HCT116 (cell line): ENCODE results near the gene WWP2. TPM values are rescaled to one million over a fixed set of nuclear protein-coding genes. Genes with fewer than 3 reads are reported as not detected.

Experiments
- ATAC-seq: fragments of 200-7000 bp; cut with Tn5 transposase; 2 replicates; pipeline ENCODE4 v1.9.1; 2020; ENCODE audit warnings: mild to moderate bottlenecking, moderate library complexity
- BruUV-seq: library from RNA; stranded (reverse); fragments of 400-500 nt; replicated peaks from 2 replicates; lab custom pipeline; 2021; lab: Mats Ljungman, UMichigan
- CTCF ChIA-PET: fragments of 300-600 bp; sonication (Branson Sonifier 250); formaldehyde crosslinking; loops from one replicate; lab custom pipeline; 2021; ENCODE audit warnings: antibody characterized with exemption; lab: Charles Lee
- POLR2A ChIA-PET: fragments of 300-600, 350-600 bp; sonication (Branson Sonifier 250); formaldehyde crosslinking; loops from one replicate; lab custom pipeline; 2021; ENCODE audit warnings: antibody characterized with exemption; lab: Charles Lee
- RAD21 ChIA-PET, 2 experiments: fragments of 300-600 bp; sonication (Branson Sonifier 250); formaldehyde crosslinking; loops; one replicate each; lab custom pipeline; 2023; ENCODE audit warnings: low total read pairs in 2 of 2; ENCODE audit not compliant: uncharacterized antibody in 2 of 2, unreplicated experiment in 2 of 2, low non-redundant PET in 1 of 2; lab: Charles Lee
- DNase-seq: peaks from one replicate; pipeline ENCODE4 v3.0.0-alpha.2; 2010; ENCODE audit warnings: low read depth, low spot score
- H2AFZ ChIP-seq: fragments of 200-600 bp; shearing (Covaris generic), sonication (generic); 2 replicates; pipeline ENCODE4 v1.6.1; 2017; ENCODE audit warnings: low read depth, mixed run types, mixed read lengths, antibody characterized with exemption, low read length; ENCODE audit not compliant: poor library complexity, severe bottlenecking
- H3K27ac ChIP-seq: 2 replicates; pipeline ENCODE4 v1.5.1; 2012; ENCODE audit warnings: low read depth, low read length
- H3K27me3 ChIP-seq: fragments of 200-600 bp; sonication (generic); 2 replicates; pipeline ENCODE4 v1.6.1; 2016; ENCODE audit warnings: mixed run types, low read length, mixed read lengths; ENCODE audit not compliant: insufficient read depth
- H3K36me3 ChIP-seq, 2 experiments: fragments of 200-500 bp in 1 of 2; fragments of 200-600 bp in 1 of 2; sonication (Bioruptor generic) in 1 of 2; sonication (generic) in 1 of 2; 2 replicates each; pipeline versions ENCODE4 v1.5.1 to v1.6.1; 2014 to 2016; ENCODE audit warnings: low read length in 2 of 2, inconsistent platforms in 1 of 2, mixed read lengths in 1 of 2, mixed run types in 1 of 2; ENCODE audit not compliant: insufficient read depth in 2 of 2, control insufficient read depth in 1 of 2
- H3K4me1 ChIP-seq, 2 experiments: fragments of 200-600 bp in 1 of 2; sonication (generic) in 1 of 2; 2 replicates each; pipeline versions ENCODE4 v1.5.1 to v1.6.1; 2012 to 2017; ENCODE audit warnings: low read length in 2 of 2, inconsistent platforms in 1 of 2, mild to moderate bottlenecking in 1 of 2, mixed read lengths in 1 of 2, mixed run types in 1 of 2, moderate library complexity in 1 of 2; ENCODE audit not compliant: insufficient read depth in 2 of 2, control insufficient read depth in 1 of 2
- H3K4me2 ChIP-seq: fragments of 200-600 bp; sonication (generic); 2 replicates; pipeline ENCODE4 v1.6.1; 2017; ENCODE audit warnings: mixed run types, low read length, mixed read lengths
- H3K4me3 ChIP-seq, 2 experiments: fragments of 200-600 bp in 1 of 2; sonication (generic) in 1 of 2; replicated peaks in 1 of 2; 2 replicates each; pipeline ENCODE4 v1.5.1; 2011 to 2016; ENCODE audit warnings: low read length in 2 of 2, control low read depth in 1 of 2, low read depth in 1 of 2, mild to moderate bottlenecking in 1 of 2, mixed read lengths in 1 of 2, mixed run types in 1 of 2
- H3K79me2 ChIP-seq: fragments of 200-600 bp; sonication (generic); 2 replicates; pipeline ENCODE4 v1.6.1; 2017; ENCODE audit warnings: mild to moderate bottlenecking, mixed run types, low read length, moderate library complexity, mixed read lengths; ENCODE audit not compliant: insufficient read depth
- H3K9ac ChIP-seq: fragments of 200-600 bp; sonication (generic); 2 replicates; pipeline ENCODE4 v1.6.1; 2016; ENCODE audit warnings: low read length, mixed read lengths
- H3K9me2 ChIP-seq: fragments of 200-600 bp; sonication (generic), shearing (Covaris generic); 2 replicates; pipeline ENCODE4 v1.6.1; 2017; ENCODE audit warnings: mixed run types, mild to moderate bottlenecking, moderate library complexity; ENCODE audit not compliant: insufficient read depth
- H3K9me3 ChIP-seq, 2 experiments: fragments of 200-500 bp in 1 of 2; fragments of 200-600 bp in 1 of 2; sonication (Bioruptor generic) in 1 of 2; sonication (generic) in 1 of 2; 2 replicates each; pipeline ENCODE4 v1.6.1; 2014 to 2017; ENCODE audit warnings: low read length in 2 of 2, mixed read lengths in 2 of 2, inconsistent platforms in 1 of 2, low read depth in 1 of 2, mild to moderate bottlenecking in 1 of 2, mixed run types in 1 of 2, moderate library complexity in 1 of 2; ENCODE audit not compliant: control insufficient read depth in 1 of 2, insufficient read depth in 1 of 2
- H4K20me1 ChIP-seq: fragments of 200-600 bp; sonication (generic), shearing (Covaris generic); 2 replicates; pipeline ENCODE4 v1.6.1; 2017; ENCODE audit warnings: mixed run types, mild to moderate bottlenecking, moderate library complexity; ENCODE audit not compliant: insufficient read depth
- CBX3 ChIP-seq: IDR thresholded peaks from 2 replicates; pipeline ENCODE4 v1.6.1; 2012; ENCODE audit warnings: low read depth
- CEBPB ChIP-seq: IDR thresholded peaks from 2 replicates; pipeline ENCODE4 v1.6.1; 2012; ENCODE audit warnings: low read depth
- CTCF ChIP-seq, 3 experiments: fragments of 200-600 bp in 1 of 3; sonication (generic) in 1 of 3; IDR thresholded peaks in 2 of 3; conservative IDR thresholded peaks in 1 of 3; 2 replicates each; pipeline ENCODE4 v1.5.1; 2012 to 2017; ENCODE audit warnings: low read depth in 2 of 3, low read length in 2 of 3, antibody characterized with exemption in 1 of 3, borderline replicate concordance in 1 of 3, control low read depth in 1 of 3, mild to moderate bottlenecking in 1 of 3, mixed read lengths in 1 of 3, mixed run types in 1 of 3, moderate library complexity in 1 of 3; ENCODE audit not compliant: insufficient read depth in 1 of 3
- EGR1 ChIP-seq: IDR thresholded peaks from 2 replicates; pipeline ENCODE4 v1.6.1; 2012; ENCODE audit warnings: low read depth
- ELF1 ChIP-seq: IDR thresholded peaks from 2 replicates; pipeline ENCODE4 v1.6.1; 2012; ENCODE audit warnings: low read depth, borderline replicate concordance
- EZH2 ChIP-seq: fragments of 200-600 bp; sonication (generic); IDR thresholded peaks from 2 replicates; pipeline ENCODE4 v1.6.1; 2017; ENCODE audit warnings: antibody characterized with exemption, mixed run types
- EZH2phosphoT487 ChIP-seq: fragments of 200-600 bp; IDR thresholded peaks from 2 replicates; pipeline ENCODE4 v1.6.1; 2018; ENCODE audit warnings: antibody characterized with exemption, borderline replicate concordance
- FOSL1 ChIP-seq: IDR thresholded peaks from 2 replicates; pipeline ENCODE4 v1.6.1; 2012; ENCODE audit warnings: low read depth
- JUND ChIP-seq: IDR thresholded peaks from 2 replicates; pipeline ENCODE4 v1.6.1; 2012
- POLR2A ChIP-seq: IDR thresholded peaks from 2 replicates; pipeline ENCODE4 v1.7.0; 2011; ENCODE audit warnings: borderline replicate concordance; ENCODE audit not compliant: insufficient read depth, insufficient read length; ENCODE audit errors: extremely low read depth
- RAD21 ChIP-seq: IDR thresholded peaks from 2 replicates; pipeline ENCODE4 v1.6.1; 2012; ENCODE audit warnings: low read depth, mild to moderate bottlenecking
- SIN3A ChIP-seq: IDR thresholded peaks from 2 replicates; pipeline ENCODE4 v1.6.1; 2012; ENCODE audit warnings: low read depth
- SP1 ChIP-seq: IDR thresholded peaks from 2 replicates; pipeline ENCODE4 v1.6.1; 2012; ENCODE audit warnings: low read depth
- SRF ChIP-seq: IDR thresholded peaks from 2 replicates; pipeline ENCODE4 v1.6.1; 2012; ENCODE audit warnings: low read depth
- TCF7L2 ChIP-seq: IDR thresholded peaks from 2 replicates; pipeline ENCODE4 v1.7.0; 2011; ENCODE audit warnings: borderline replicate concordance, inconsistent platforms; ENCODE audit not compliant: insufficient read depth, insufficient read length; ENCODE audit errors: extremely low read depth
- YY1 ChIP-seq: IDR thresholded peaks from 2 replicates; pipeline ENCODE4 v1.6.1; 2011; ENCODE audit warnings: low read length, low read depth, moderate library complexity, mild to moderate bottlenecking; ENCODE audit not compliant: insufficient replicate concordance; ENCODE audit errors: extremely low read depth
- ZFX ChIP-seq: fragments of 450-650 bp; IDR thresholded peaks from 2 replicates; pipeline ENCODE4 v1.6.1; 2017
- intact Hi-C: fragments of 100-400 bp; cut with micrococcal nuclease; formaldehyde crosslinking; loops from 2 replicates; pipeline ENCODE4 v1.10.0; 2022
- total RNA-seq: library from RNA; stranded (reverse); gene quantifications from one replicate; pipeline ENCODE4 v1.2.1, GENCODE V29; 2021; ENCODE audit not compliant: unreplicated experiment
- TF ChIP-seq, protein P1 (sequence below): IDR thresholded peaks from 2 replicates; pipeline ENCODE4 v1.6.1; 2011; ENCODE audit warnings: mild to moderate bottlenecking, low read length, moderate library complexity; ENCODE audit not compliant: insufficient replicate concordance; ENCODE audit errors: extremely low read depth
- TF ChIP-seq, protein P2 (sequence below): IDR thresholded peaks from 2 replicates; pipeline ENCODE4 v1.6.1; 2012

Gene WWP2
- total RNA-seq, 1 experiment from 2014 or later = 44.2 TPM

GRCh38 chr16:69744363-69745231, 17.5 kb upstream of the WWP2 start:
- ChIA-PET CTCF (no interaction called here), POLR2A (interaction anchor here (1.8 kb wide), 1 partner anchor 18 kb away, joined by 5 read pairs; the partner anchor contains the start of gene NQO1), RAD21 (no interaction called here)
- no peak for DNase-seq
- TF ChIP-seq CTCF (IDR thresholded peaks at IDR 0.05 in 2 of 3, conservative IDR thresholded peaks at IDR 0.05 in 1 of 3; ENCODE audit: borderline replicate concordance in 1 of 3, insufficient read depth in 1 of 3, low read depth in 2 of 3, low read length in 2 of 3) (no peak), FOSL1 (no peak), TCF7L2 (no peak), RAD21 (no peak), POLR2A (no peak), CEBPB (no peak), EZH2 (no peak), SP1 (no peak), SIN3A (no peak), ELF1 (no peak), YY1 (no peak), JUND (no peak), ZFX (no peak), CBX3 (no peak), EGR1 (no peak), SRF (no peak), EZH2phosphoT487 (no peak)
- TF ChIP-seq, protein P1, sequence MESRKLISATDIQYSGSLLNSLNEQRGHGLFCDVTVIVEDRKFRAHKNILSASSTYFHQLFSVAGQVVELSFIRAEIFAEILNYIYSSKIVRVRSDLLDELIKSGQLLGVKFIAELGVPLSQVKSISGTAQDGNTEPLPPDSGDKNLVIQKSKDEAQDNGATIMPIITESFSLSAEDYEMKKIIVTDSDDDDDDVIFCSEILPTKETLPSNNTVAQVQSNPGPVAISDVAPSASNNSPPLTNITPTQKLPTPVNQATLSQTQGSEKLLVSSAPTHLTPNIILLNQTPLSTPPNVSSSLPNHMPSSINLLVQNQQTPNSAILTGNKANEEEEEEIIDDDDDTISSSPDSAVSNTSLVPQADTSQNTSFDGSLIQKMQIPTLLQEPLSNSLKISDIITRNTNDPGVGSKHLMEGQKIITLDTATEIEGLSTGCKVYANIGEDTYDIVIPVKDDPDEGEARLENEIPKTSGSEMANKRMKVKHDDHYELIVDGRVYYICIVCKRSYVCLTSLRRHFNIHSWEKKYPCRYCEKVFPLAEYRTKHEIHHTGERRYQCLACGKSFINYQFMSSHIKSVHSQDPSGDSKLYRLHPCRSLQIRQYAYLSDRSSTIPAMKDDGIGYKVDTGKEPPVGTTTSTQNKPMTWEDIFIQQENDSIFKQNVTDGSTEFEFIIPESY = no peak
- TF ChIP-seq, protein P2, sequence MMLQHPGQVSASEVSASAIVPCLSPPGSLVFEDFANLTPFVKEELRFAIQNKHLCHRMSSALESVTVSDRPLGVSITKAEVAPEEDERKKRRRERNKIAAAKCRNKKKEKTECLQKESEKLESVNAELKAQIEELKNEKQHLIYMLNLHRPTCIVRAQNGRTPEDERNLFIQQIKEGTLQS = no peak
- H3K27ac ChIP-seq = no peak overlapping the region
- intact Hi-C loops = no loop called here
- H3K27me3 ChIP-seq = no peaks in the 10 kb centered on the region
- H3K9me3 ChIP-seq = no peaks in the 10 kb centered on the region
- peaks cover 65 to 87% of the 10 kb centered on the region in 2 experiments for H3K36me3 ChIP-seq
- no TSS peak for BruUV-seq
- no peak overlapping the region for H3K4me2 ChIP-seq
- no peak overlapping the region for H2AFZ ChIP-seq
- no peak overlapping the region for H3K4me3 ChIP-seq
- H3K9ac ChIP-seq = no peak overlapping the region
- H3K9me2 ChIP-seq = no peaks in the 10 kb centered on the region
- H4K20me1 ChIP-seq = no peaks in the 10 kb centered on the region
- peaks cover 77% of the 10 kb centered on the region for H3K79me2 ChIP-seq
- no peaks in the 10 kb centered on the region for H3K4me1 ChIP-seq
- no peak for ATAC-seq
